A549 (cell line): ENCODE data around the gene AK8. TPM values are rescaled to one million over a fixed set of nuclear protein-coding genes. Genes with fewer than 3 reads are reported as not detected.
A peak's percentile ranks its signal among the peaks of the same experiment; 100 is the strongest.

Source experiments
- ATAC-seq, 2 experiments: fragments of 200-7000 bp in 1 of 2; fragments of >200 bp in 1 of 2; cut with Nextera tagmentation in 1 of 2; cut with Tn5 transposase in 1 of 2; 3 replicates each; pipeline versions ENCODE4 v1.8.0 to v1.9.1; 2018 to 2020; ENCODE audit warnings: mild to moderate bottlenecking in 1 of 2, moderate library complexity in 1 of 2
- CTCF ChIA-PET: fragments of 300-600 bp; sonication (Branson Sonifier 250); formaldehyde crosslinking; extraction: SDS; loops from one replicate; lab custom pipeline; 2021; ENCODE audit warnings: antibody characterized with exemption, inconsistent platforms; lab: Yijun Ruan, JAX
- POLR2A ChIA-PET: fragments of 350-600 bp; formaldehyde crosslinking; extraction: SDS; loops from one replicate; lab custom pipeline; 2021; ENCODE audit warnings: antibody characterized with exemption, inconsistent platforms; lab: Yijun Ruan, JAX
- DNase-seq, 2 experiments: peaks; one replicate each; pipeline versions ENCODE4 v3.0.0 to v3.0.0-alpha.2; 2011 to 2016; ENCODE audit warnings: low read depth in 1 of 2, low spot score in 1 of 2
- FAIRE-seq: peaks from 2 replicates; lab custom pipeline; 2011; peaks lifted over from hg19 to GRCh38; lab: Jason Lieb, UNC
- H3K27ac ChIP-seq, 2 experiments: fragments of >200 bp; sonication (Bioruptor Twin); formaldehyde crosslinking; 3 replicates each; pipeline ENCODE4 v1.5.1; 2016 to 2017
- H3K4me1 ChIP-seq: fragments of >200 bp; sonication (Bioruptor Twin); formaldehyde crosslinking; 3 replicates; pipeline ENCODE4 v1.6.1; 2016
- H3K4me2 ChIP-seq: fragments of >200 bp; sonication (Bioruptor Twin); formaldehyde crosslinking; 3 replicates; pipeline ENCODE4 v1.6.1; 2016
- H3K4me3 ChIP-seq: fragments of >200 bp; sonication (Bioruptor Twin); formaldehyde crosslinking; 3 replicates; pipeline ENCODE4 v1.5.1; 2016
- H3K9me3 ChIP-seq: fragments of >200 bp; sonication (Bioruptor Twin); formaldehyde crosslinking; 3 replicates; pipeline ENCODE4 v1.6.1; 2016
- ATOH8 ChIP-seq: fragments of 250-450 bp; sonication (Bioruptor Pico); IDR thresholded peaks from 2 replicates; pipeline ENCODE4 v1.5.0; 2020; ENCODE audit warnings: low read depth, mild to moderate bottlenecking, moderate library complexity
- CTCF ChIP-seq: fragments of >200 bp; sonication (Bioruptor Twin); formaldehyde crosslinking; IDR thresholded peaks from 3 replicates; pipeline ENCODE4 v1.5.1; 2016
- EHF ChIP-seq: fragments of 250-450 bp; sonication (Bioruptor Pico); IDR thresholded peaks from 2 replicates; pipeline ENCODE4 v1.5.0; 2020; ENCODE audit warnings: mild to moderate bottlenecking
- EP300 ChIP-seq, 2 experiments: fragments of >200 bp; sonication (Bioruptor Twin); formaldehyde crosslinking; IDR thresholded peaks; 2 replicates in 1 of 2; 3 replicates in 1 of 2; pipeline ENCODE4 v1.6.1; 2016 to 2017
- HEYL ChIP-seq: fragments of 250-450 bp; sonication (Bioruptor Pico); IDR thresholded peaks from 2 replicates; pipeline ENCODE4 v1.8.0; 2021; ENCODE audit warnings: mild to moderate bottlenecking, moderate library complexity
- HOXB13 ChIP-seq: fragments of 250-450 bp; sonication (Bioruptor Pico); IDR thresholded peaks from 2 replicates; pipeline ENCODE4 v1.5.0; 2020; ENCODE audit warnings: low read depth, mild to moderate bottlenecking, moderate library complexity
- JUN ChIP-seq, 2 experiments: fragments of >200 bp; sonication (Bioruptor Twin); formaldehyde crosslinking; IDR thresholded peaks; 2 replicates in 1 of 2; 3 replicates in 1 of 2; pipeline ENCODE4 v1.6.1; 2016 to 2017
- KDM5A ChIP-seq: fragments of 200-600 bp; sonication (generic); IDR thresholded peaks from 2 replicates; pipeline ENCODE4 v1.6.1; 2016; ENCODE audit warnings: antibody characterized with exemption, mild to moderate bottlenecking
- MAFK ChIP-seq: fragments of 450-650 bp; IDR thresholded peaks from 2 replicates; pipeline ENCODE4 v1.6.1; 2014; ENCODE audit not compliant: partially characterized antibody
- MAZ ChIP-seq: fragments of 150-350 bp; IDR thresholded peaks from 2 replicates; pipeline ENCODE4 v1.6.1; 2014; ENCODE audit warnings: antibody characterized with exemption, low read depth, low read length, borderline replicate concordance
- MYC ChIP-seq: IDR thresholded peaks from 2 replicates; pipeline ENCODE4 v1.6.1; 2012; ENCODE audit warnings: mild to moderate bottlenecking, inconsistent platforms, low read length, improper control_type of control experiment, borderline replicate concordance
- PBX3 ChIP-seq: IDR thresholded peaks from 2 replicates; pipeline ENCODE4 v1.6.1; 2012
- RFX5 ChIP-seq: fragments of 450-650 bp; IDR thresholded peaks from 2 replicates; pipeline ENCODE4 v1.7.1; 2014; ENCODE audit warnings: antibody characterized with exemption, mild to moderate bottlenecking, moderate library complexity
- SMC3 ChIP-seq: fragments of >200 bp; sonication (Bioruptor Twin); formaldehyde crosslinking; IDR thresholded peaks from 3 replicates; pipeline ENCODE4 v1.6.1; 2018; ENCODE audit warnings: inconsistent platforms
- SREBF2 ChIP-seq: fragments of 450-650 bp; IDR thresholded peaks from 2 replicates; pipeline ENCODE4 v1.6.1; 2014; ENCODE audit warnings: mild to moderate bottlenecking, moderate library complexity
- TP53 ChIP-seq: fragments of 250-450 bp; sonication (Bioruptor Pico); IDR thresholded peaks from 2 replicates; pipeline ENCODE4 v1.5.0; 2021; ENCODE audit warnings: mild to moderate bottlenecking, moderate library complexity
- ZFP36 ChIP-seq: fragments of 450-650 bp; IDR thresholded peaks from 2 replicates; pipeline ENCODE4 v1.6.1; 2014; ENCODE audit warnings: borderline replicate concordance; ENCODE audit not compliant: partially characterized antibody
- ZNF302 ChIP-seq: fragments of 250-450 bp; sonication (Bioruptor Pico); IDR thresholded peaks from 2 replicates; pipeline ENCODE4 v1.9.0; 2021; ENCODE audit warnings: inconsistent platforms, mild to moderate bottlenecking, moderate library complexity
- WGBS: methylation state at CpG from one replicate; pipeline ENCODE4 v1.1.6; 2017; ENCODE audit errors: missing lambda C conversion rate; 5-methylcytosine and 5-hydroxymethylcytosine counted together
- polyA plus RNA-seq, 4 experiments: library from polyadenylated mRNA; depleted of rRNA in 3 of 4; stranded (reverse); fragments of >200 nt; fragmentation: RNase III in 1 of 4; extraction: RNeasy Plus Mini Kit Qiagen cat#74134 plus additional on column Dnase treatment in 1 of 4; gene quantifications; 2 replicates in 3 of 4; 3 replicates in 1 of 4; pipeline ENCODE4 v1.2.3, GENCODE V29; 2011 to 2017

The AK8 gene
- polyA plus RNA-seq, 2 of the 4 experiments (the other 2 are of a cell fraction) = 0.61 to 0.63 TPM

GRCh38 chr9:132833550-132834121 is 44.4 kb downstream of the AK8 start:
- ATAC-seq (peak in 1 of 2 experiments; percentile 13; a peak in 1 of 6 replicates), FAIRE-seq (no peak), DNase-seq (no peak)
- H3K4me2 ChIP-seq = no peak overlapping the region
- POLR2A ChIA-PET = no interaction called here
- WGBS = 79% methylated on average over 24 of the region's 24 CpGs
- H3K4me1 ChIP-seq = no peaks in the 10 kb centered on the region
- no peaks in the 10 kb centered on the region for H3K9me3 ChIP-seq
- no peak overlapping the region for H3K27ac ChIP-seq
- TF ChIP-seq JUN (IDR thresholded peaks at IDR 0.05) = no peak
- CTCF ChIA-PET = interaction anchor here (1.2 to 2.4 kb wide), 2 partner anchors 67 to 68 kb away, joined by 3 to 9 read pairs; no protein-coding TSS in a partner anchor
- H3K4me3 ChIP-seq = no peak overlapping the region

- CTCF ChIA-PET = interaction anchor here (0.6 to 2.4 kb wide), 4 partner anchors 15 to 618 kb away, joined by 3 to 9 read pairs (median 4); no protein-coding TSS in a partner anchor
- no peak overlapping the region for H3K4me3 ChIP-seq
- H3K4me2 ChIP-seq = no peak overlapping the region
- DNase-seq (no peak), ATAC-seq (no peak), FAIRE-seq (no peak)
- no peak for TF ChIP-seq ZFP36
- POLR2A ChIA-PET = no interaction called here
- H3K27ac ChIP-seq = no peak overlapping the region
- 48% methylated on average over 9 of the region's 9 CpGs for WGBS
- no peaks in the 10 kb centered on the region for H3K4me1 ChIP-seq
- no peaks in the 10 kb centered on the region for H3K9me3 ChIP-seq
These were observed 45.8 kb downstream of the AK8 start for GRCh38 chr9:132832171-132832881.

- H3K4me2 ChIP-seq = no peak overlapping the region
- no peak for FAIRE-seq
- H3K9me3 ChIP-seq = no peaks in the 10 kb centered on the region
- ChIA-PET CTCF (interaction anchor here (0.5 to 0.8 kb wide), 3 partner anchors 28 to 194 kb away, joined by 3 read pairs; no protein-coding TSS in a partner anchor), POLR2A (no interaction called here)
- no peak for ATAC-seq
- H3K4me3 ChIP-seq = no peak overlapping the region
- TF ChIP-seq JUN (IDR thresholded peaks at IDR 0.05) (no peak), MAFK (peak; percentile 8)
- no peak for DNase-seq
- H3K27ac ChIP-seq = no peak overlapping the region
- WGBS = 75% methylated on average over 16 of the region's 16 CpGs
- H3K4me1 ChIP-seq = no peaks in the 10 kb centered on the region
These were observed 49.8 kb downstream of the AK8 start for GRCh38 chr9:132828201-132828770.

GRCh38 chr9:132827366-132827765 is 50.7 kb downstream of the AK8 start:
- ATAC-seq (no peak), DNase-seq (no peak), FAIRE-seq (no peak)
- H3K4me1 ChIP-seq = no peaks in the 10 kb centered on the region
- H3K4me2 ChIP-seq = no peak overlapping the region
- H3K27ac ChIP-seq = no peak overlapping the region
- 74% methylated on average over 5 of the region's 5 CpGs for WGBS
- no peak overlapping the region for H3K4me3 ChIP-seq
- TF ChIP-seq CTCF (no peak), SREBF2 (no peak), MYC (no peak), RFX5 (no peak), JUN (IDR thresholded peaks at IDR 0.05) (no peak), HEYL (CRISPR knock-in tag) (no peak), ZNF302 (no peak), PBX3 (no peak), EP300 (IDR thresholded peaks at IDR 0.05) (no peak), HOXB13 (CRISPR knock-in tag) (no peak), ZFP36 (no peak), TP53 (CRISPR knock-in tag) (no peak), ATOH8 (CRISPR knock-in tag) (no peak), SMC3 (no peak), KDM5A (no peak), EHF (CRISPR knock-in tag) (no peak), MAZ (no peak)
- POLR2A ChIA-PET = no interaction called here
- no peaks in the 10 kb centered on the region for H3K9me3 ChIP-seq
- CTCF ChIA-PET = no interaction called here
